Endothelial cell of umbilical vein (primary cell): ENCODE results near the gene DCAF7. TPM values are rescaled to one million over a fixed set of nuclear protein-coding genes. Genes with fewer than 3 reads are reported as not detected.

Experiments
- BruUV-seq: library from RNA; stranded (reverse); fragments of 400-500 nt; replicated peaks from 2 replicates; lab custom pipeline; 2021; lab: Mats Ljungman, UMichigan
- CTCF ChIA-PET: fragments of 300-600, 350-600 bp; sonication (Branson Sonifier 250); formaldehyde crosslinking; loops from one replicate; lab custom pipeline; 2021; ENCODE audit warnings: antibody characterized with exemption, inconsistent platforms; lab: Charles Lee
- POLR2A ChIA-PET: fragments of 300-600, 350-600 bp; sonication (Branson Sonifier 250); formaldehyde crosslinking; loops from one replicate; lab custom pipeline; 2021; ENCODE audit warnings: antibody characterized with exemption, inconsistent platforms; lab: Charles Lee
- DNase-seq: peaks from one replicate; pipeline ENCODE4 v3.0.0-alpha.2; 2011; ENCODE audit warnings: low read depth, low spot score
- FAIRE-seq: peaks from 2 replicates; lab custom pipeline; 2011; peaks lifted over from hg19 to GRCh38; lab: Jason Lieb, UNC
- H2AFZ ChIP-seq: 2 replicates; pipeline ENCODE4 v1.6.0; 2012; ENCODE audit warnings: low read depth, low read length, control low read depth, inconsistent platforms
- H3K27ac ChIP-seq: 2 replicates; pipeline ENCODE4 v1.5.1; 2011; ENCODE audit warnings: low read depth, mild to moderate bottlenecking, control low read depth, low read length, moderate library complexity; ENCODE audit not compliant: insufficient read depth
- H3K27me3 ChIP-seq, 2 experiments: 2 replicates each; pipeline versions ENCODE4 v1.6.0 to v1.6.1; 2011; ENCODE audit warnings: low read length in 2 of 2, mixed read lengths in 1 of 2; ENCODE audit not compliant: control insufficient read depth in 2 of 2, insufficient read depth in 2 of 2
- H3K36me3 ChIP-seq, 2 experiments: 2 replicates in 1 of 2; 3 replicates in 1 of 2; pipeline ENCODE4 v1.5.1; 2011; ENCODE audit warnings: low read length in 2 of 2, mild to moderate bottlenecking in 1 of 2, moderate library complexity in 1 of 2; ENCODE audit not compliant: control insufficient read depth in 2 of 2, insufficient read depth in 2 of 2; ENCODE audit errors: extremely low read depth in 1 of 2
- H3K4me1 ChIP-seq: 3 replicates; pipeline ENCODE4 v1.5.1; 2011; ENCODE audit warnings: mild to moderate bottlenecking, low read length; ENCODE audit not compliant: control insufficient read depth, insufficient read depth; ENCODE audit errors: extremely low read depth
- H3K4me2 ChIP-seq: 2 replicates; pipeline ENCODE4 v1.6.1; 2011; ENCODE audit warnings: low read length, control low read depth, mixed read lengths; ENCODE audit not compliant: insufficient read depth
- H3K4me3 ChIP-seq, 3 experiments: fragments of 200-600 bp in 1 of 3; sonication (generic), shearing (Covaris generic) in 1 of 3; replicated peaks in 1 of 3; 2 replicates each; pipeline ENCODE4 v1.5.1; 2011 to 2016; ENCODE audit warnings: control low read depth in 3 of 3, low read length in 3 of 3, mild to moderate bottlenecking in 2 of 3, inconsistent platforms in 1 of 3, low read depth in 1 of 3, moderate library complexity in 1 of 3; ENCODE audit not compliant: insufficient read depth in 1 of 3
- H3K79me2 ChIP-seq: 2 replicates; pipeline ENCODE4 v1.6.0; 2012; ENCODE audit warnings: low read length, inconsistent platforms; ENCODE audit not compliant: control insufficient read depth, insufficient read depth
- H3K9ac ChIP-seq: replicated peaks from 2 replicates; pipeline ENCODE3; 2011; ENCODE audit warnings: low read length, control low read depth; ENCODE audit not compliant: insufficient read depth; ENCODE audit errors: extremely low read depth
- H3K9me1 ChIP-seq: replicated peaks from 3 replicates; pipeline ENCODE4 v1.6.0; 2011; ENCODE audit warnings: mild to moderate bottlenecking, low read length; ENCODE audit not compliant: control insufficient read depth, insufficient read depth; ENCODE audit errors: extremely low read depth
- H3K9me3 ChIP-seq: replicated peaks from 2 replicates; pipeline ENCODE4 v1.5.1; 2012; ENCODE audit warnings: low read length, inconsistent platforms; ENCODE audit not compliant: control insufficient read depth, insufficient read depth
- H4K20me1 ChIP-seq: replicated peaks from 2 replicates; pipeline ENCODE3; 2011; ENCODE audit warnings: mild to moderate bottlenecking, low read length; ENCODE audit not compliant: control insufficient read depth, insufficient read depth; ENCODE audit errors: extremely low read depth
- EZH2 ChIP-seq: IDR thresholded peaks from 2 replicates; pipeline ENCODE4 v1.6.1; 2012; ENCODE audit warnings: borderline replicate concordance, low read depth, mild to moderate bottlenecking, moderate library complexity, low read length, inconsistent platforms; ENCODE audit not compliant: severe bottlenecking
- FOS ChIP-seq: IDR thresholded peaks from 2 replicates; pipeline ENCODE4 v1.6.1; 2011; ENCODE audit warnings: mild to moderate bottlenecking, low read length, moderate library complexity, borderline replicate concordance; ENCODE audit not compliant: insufficient read depth
- GATA2 ChIP-seq: IDR thresholded peaks from 2 replicates; pipeline ENCODE4 v1.7.0; 2011; ENCODE audit warnings: low read depth, mild to moderate bottlenecking, moderate library complexity, mixed read lengths, low read length; ENCODE audit not compliant: insufficient read length, insufficient read depth
- JUN ChIP-seq: IDR thresholded peaks from 2 replicates; pipeline ENCODE4 v1.6.1; 2011; ENCODE audit warnings: borderline replicate concordance, low read depth; ENCODE audit not compliant: insufficient read length, insufficient read depth
- MYC ChIP-seq: IDR thresholded peaks from one replicate; pipeline ENCODE4 v1.6.1; 2011; ENCODE audit warnings: mild to moderate bottlenecking, low read depth, low read length
- POLR2A ChIP-seq: IDR thresholded peaks from 2 replicates; pipeline ENCODE4 v1.6.1; 2012; ENCODE audit warnings: low read depth, mild to moderate bottlenecking, control low read depth, low read length
- POLR2AphosphoS5 ChIP-seq: IDR thresholded peaks from 2 replicates; pipeline ENCODE4 v1.6.1; 2012; ENCODE audit warnings: low read depth, mild to moderate bottlenecking, control low read depth, low read length, moderate library complexity; ENCODE audit not compliant: insufficient read depth
- dilution Hi-C: fragments of 300-500 bp; cut with MboI; formaldehyde crosslinking; loops from one replicate; pipeline ENCODE4 v1.15.0; 2019; ENCODE audit warnings: low sequenced_read_pairs; ENCODE audit not compliant: extremely low pct_ligation_motif_present
- intact Hi-C: fragments of 100-400 bp; cut with micrococcal nuclease; formaldehyde crosslinking; loops from one replicate; pipeline ENCODE4 v1.10.0; 2022
- polyA plus RNA-seq, 4 experiments: library from polyadenylated mRNA; depleted of rRNA in 3 of 4; stranded (reverse) in 3 of 4; unstranded in 1 of 4; fragments of >200 nt; gene quantifications; 2 replicates each; pipeline versions ENCODE4 v1.2.1 to v1.2.3, GENCODE V29; 2011 to 2012; ENCODE audit warnings: missing spikeins in 1 of 4
- total RNA-seq: library from RNA; stranded (reverse); gene quantifications from 2 replicates; pipeline ENCODE4 v1.2.3, GENCODE V29; 2021
- TF ChIP-seq, protein P1 (sequence below), 2 donors: IDR thresholded peaks; 1 replicate in 1 of 2; 2 replicates in 1 of 2; pipeline ENCODE4 v1.5.1; 2011; ENCODE audit warnings: low read length in 2 of 2, mild to moderate bottlenecking in 2 of 2, moderate library complexity in 2 of 2, control low read depth in 1 of 2, inconsistent platforms in 1 of 2, low read depth in 1 of 2; ENCODE audit not compliant: insufficient read depth in 1 of 2; ENCODE audit errors: extremely low read depth in 1 of 2
- TF ChIP-seq, protein P2 (sequence below): IDR thresholded peaks from 2 replicates; pipeline ENCODE4 v1.6.1; 2011; ENCODE audit not compliant: insufficient read depth, insufficient read length

Gene DCAF7
- total and polyA plus RNA-seq, 2 donors (not counting 3 experiments of a cell fraction or from before 2014, with no cell fraction given), result 82.8 to 100 TPM

DNA sequence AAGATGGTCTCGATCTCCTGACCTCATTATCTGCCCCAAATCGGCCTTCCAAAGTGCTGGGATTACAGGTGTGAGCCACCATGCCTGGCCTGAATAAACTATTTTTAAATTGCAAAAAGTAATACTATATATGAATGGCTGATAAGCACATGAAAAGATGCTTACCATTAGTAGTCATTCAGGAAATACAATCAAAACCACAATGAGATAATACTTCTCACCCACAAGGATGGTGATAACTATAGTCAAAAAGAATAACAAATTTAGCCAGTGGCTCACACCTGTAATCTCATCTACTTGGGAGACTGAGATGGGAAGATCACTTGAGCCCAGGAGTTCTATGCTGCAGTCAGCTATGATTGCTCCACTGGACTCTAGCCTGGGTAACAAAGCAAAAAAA, 48.0 kb downstream of the DCAF7 start:
- no peak for FAIRE-seq
- CTCF ChIA-PET, result no interaction called here
- BruUV-seq, result no TSS peak

DNA sequence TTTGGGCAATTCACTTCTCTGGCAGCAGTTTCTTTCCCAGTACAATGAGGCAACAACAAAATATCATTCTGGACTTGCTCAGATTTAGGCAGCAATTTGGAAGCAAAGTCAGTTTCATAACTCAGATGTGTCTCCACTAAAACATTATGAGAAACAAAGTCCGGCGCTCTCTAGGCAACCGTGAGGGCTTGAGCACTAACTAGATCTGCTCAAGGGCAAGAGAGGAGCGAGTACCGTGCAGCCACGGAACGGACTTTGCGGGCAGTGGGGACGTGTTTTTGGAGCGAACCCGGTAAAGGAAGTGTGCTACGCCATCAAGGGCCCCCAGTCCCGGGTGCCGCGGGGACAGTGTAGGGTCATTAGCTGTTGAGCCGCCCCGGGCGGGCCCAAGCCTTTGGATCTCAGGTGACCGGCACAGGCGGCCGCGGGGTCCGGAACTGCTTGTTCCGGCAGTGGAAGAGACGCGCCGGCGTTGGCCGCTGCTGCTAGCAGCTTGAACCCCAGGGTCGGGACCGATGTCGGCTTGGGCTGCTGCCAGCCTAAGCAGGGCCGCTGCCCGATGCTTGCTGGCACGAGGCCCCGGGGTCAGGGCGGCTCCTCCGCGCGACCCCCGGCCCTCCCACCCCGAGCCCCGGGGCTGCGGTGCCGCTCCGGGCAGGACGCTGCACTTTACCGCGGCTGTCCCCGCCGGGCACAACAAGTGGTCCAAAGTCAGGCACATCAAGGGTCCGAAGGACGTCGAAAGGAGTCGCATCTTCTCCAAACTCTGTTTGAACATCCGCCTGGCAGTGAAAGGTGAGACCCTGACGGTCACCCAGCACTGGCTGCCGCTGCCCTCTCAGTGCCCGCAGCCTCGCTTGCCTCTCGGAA, 50.5 kb downstream of the DCAF7 start, which contains the start of gene TACO1:
Gene TACO1 (plus strand): TSS at position 327 of the 870 bp plus-strand sequence. CDS start 189 bp downstream, at position 516.
- TF ChIP-seq, protein P1, sequence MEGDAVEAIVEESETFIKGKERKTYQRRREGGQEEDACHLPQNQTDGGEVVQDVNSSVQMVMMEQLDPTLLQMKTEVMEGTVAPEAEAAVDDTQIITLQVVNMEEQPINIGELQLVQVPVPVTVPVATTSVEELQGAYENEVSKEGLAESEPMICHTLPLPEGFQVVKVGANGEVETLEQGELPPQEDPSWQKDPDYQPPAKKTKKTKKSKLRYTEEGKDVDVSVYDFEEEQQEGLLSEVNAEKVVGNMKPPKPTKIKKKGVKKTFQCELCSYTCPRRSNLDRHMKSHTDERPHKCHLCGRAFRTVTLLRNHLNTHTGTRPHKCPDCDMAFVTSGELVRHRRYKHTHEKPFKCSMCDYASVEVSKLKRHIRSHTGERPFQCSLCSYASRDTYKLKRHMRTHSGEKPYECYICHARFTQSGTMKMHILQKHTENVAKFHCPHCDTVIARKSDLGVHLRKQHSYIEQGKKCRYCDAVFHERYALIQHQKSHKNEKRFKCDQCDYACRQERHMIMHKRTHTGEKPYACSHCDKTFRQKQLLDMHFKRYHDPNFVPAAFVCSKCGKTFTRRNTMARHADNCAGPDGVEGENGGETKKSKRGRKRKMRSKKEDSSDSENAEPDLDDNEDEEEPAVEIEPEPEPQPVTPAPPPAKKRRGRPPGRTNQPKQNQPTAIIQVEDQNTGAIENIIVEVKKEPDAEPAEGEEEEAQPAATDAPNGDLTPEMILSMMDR (IDR thresholded peaks at IDR 0.05; ENCODE audit: extremely low read depth in 1 of 2, insufficient read depth in 1 of 2, low read depth in 1 of 2, low read length in 2 of 2), result no peak
- no peak for TF ChIP-seq FOS
- TF ChIP-seq POLR2AphosphoS5, result peak; percentile 95
- TF ChIP-seq POLR2A, result peak; percentile 74
- TF ChIP-seq EZH2, result no peak
- TF ChIP-seq JUN, result no peak
- TF ChIP-seq GATA2, result no peak
- no peak for TF ChIP-seq MYC
- TF ChIP-seq, protein P2, sequence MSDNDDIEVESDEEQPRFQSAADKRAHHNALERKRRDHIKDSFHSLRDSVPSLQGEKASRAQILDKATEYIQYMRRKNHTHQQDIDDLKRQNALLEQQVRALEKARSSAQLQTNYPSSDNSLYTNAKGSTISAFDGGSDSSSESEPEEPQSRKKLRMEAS, result no peak
- Histone ChIP-seq H2AFZ (peak within 1 kb of the TSS; percentile 83), H3K36me3 (peaks cover 4 to 11% of the 10 kb centered on the region in 2 experiments), H3K27me3 (no peaks in the 10 kb centered on the region), H3K4me2 (peak within 1 kb of the TSS; percentile 95), H4K20me1 (no peaks in the 10 kb centered on the region), H3K9ac (peak within 1 kb of the TSS; percentile 79), H3K4me3 (peak within 1 kb of the TSS; percentile 73 to 97 (median 81)), H3K9me3 (no peaks in the 10 kb centered on the region), H3K9me1 (no peaks in the 10 kb centered on the region), H3K4me1 (peaks cover 25% of the 10 kb centered on the region), H3K79me2 (peaks cover 8% of the 10 kb centered on the region), H3K27ac (peak within 1 kb of the TSS; percentile 33)
- FAIRE-seq (peak; percentile 79), DNase-seq (peak; percentile 77)
- dilution Hi-C loops (no loop called here), intact Hi-C loops (loop anchor here (1.0 to 2.0 kb wide), 2 partner anchors 20 to 176 kb away; no protein-coding TSS in a partner anchor)
- ChIA-PET CTCF (interaction anchor here (3.1 to 4.2 kb wide), 2 partner anchors 12 to 175 kb away, joined by 28 to 29 read pairs; no protein-coding TSS in a partner anchor), POLR2A (interaction anchor here (1.3 kb wide), 1 partner anchor 74 kb away, joined by 3 read pairs; no protein-coding TSS in a partner anchor)
- BruUV-seq, result no TSS peak

More for the DNA sequence above, 48.0 kb downstream of the DCAF7 start:
- H2AFZ ChIP-seq, result no peak overlapping the region
- no peaks in the 10 kb centered on the region for H3K9me3 ChIP-seq
- no peaks in the 10 kb centered on the region for H3K36me3 ChIP-seq
- intact Hi-C loops, result no loop called here
- H3K9me1 ChIP-seq, result no peaks in the 10 kb centered on the region
- DNase-seq, result no peak
- no peak overlapping the region for H3K4me3 ChIP-seq
- dilution Hi-C loops, result no loop called here
- H3K9ac ChIP-seq, result no peak overlapping the region
- H3K27me3 ChIP-seq, result no peaks in the 10 kb centered on the region
- H3K4me1 ChIP-seq, result peaks cover 25% of the 10 kb centered on the region
- POLR2A ChIA-PET, result no interaction called here
- TF ChIP-seq GATA2, result peak; percentile 29
- no peak for TF ChIP-seq MYC
- peaks cover 8% of the 10 kb centered on the region for H3K79me2 ChIP-seq
- H4K20me1 ChIP-seq, result no peaks in the 10 kb centered on the region
- no peak overlapping the region for H3K4me2 ChIP-seq
- no peak overlapping the region for H3K27ac ChIP-seq
